HG02884 (cell line): ENCODE results near the gene CLDN7.
A peak's percentile ranks its signal among the peaks of the same experiment; 100 is the strongest.
"Not testable (repeated sequence)": the region's sequence is repeated elsewhere in the genome, so short reads cannot be mapped to it uniquely, and the experiment has no call there.

ENCODE experiments used
- ATAC-seq: cut with Tn5 transposase; IDR thresholded peaks from one replicate; pipeline ENCODE4 v1.9.1; 2021; ENCODE audit warnings: mild to moderate bottlenecking, moderate library complexity; ENCODE audit not compliant: unreplicated experiment

CLDN7 gene

GRCh38 chr17:7256766-7257456 lies 5.4 kb downstream of the CLDN7 start:
- ATAC-seq, result no peak

GRCh38 chr17:7254511-7254910 lies 7.8 kb downstream of the CLDN7 start:
- ATAC-seq, result no peak

- no peak for ATAC-seq
Observed at GRCh38 chr17:7253082-7253481, 9.2 kb downstream of the CLDN7 start.

- ATAC-seq, result peak; percentile 46
Observed at GRCh38 chr17:7252176-7253043, 9.9 kb downstream of the CLDN7 start, which contains the start of gene ELP5. ELP5 (plus strand) TSS chr17:7252215; CDS start chr17:7252551, 336 bp downstream.

- peak; percentile 75 for ATAC-seq
Observed at GRCh38 chr17:7251661-7252175, 10.6 kb downstream of the CLDN7 start, which contains the start of gene CTDNEP1. CTDNEP1 (minus strand) TSS chr17:7251734; CDS start chr17:7251296, 438 bp downstream.

- no peak for ATAC-seq
Observed at GRCh38 chr17:7250695-7251627, 11.3 kb downstream of the CLDN7 start.

- no peak for ATAC-seq
Observed at GRCh38 chr17:7249830-7250229, 12.4 kb downstream of the CLDN7 start.

- ATAC-seq, result no peak
Observed at GRCh38 chr17:7249214-7249613, 13.1 kb downstream of the CLDN7 start.

- ATAC-seq, result no peak
Observed at GRCh38 chr17:7248796-7249195, 13.5 kb downstream of the CLDN7 start.

GRCh38 chr17:7246779-7247178 lies 15.5 kb downstream of the CLDN7 start:
- no peak for ATAC-seq

GRCh38 chr17:7243838-7244237 lies 18.4 kb downstream of the CLDN7 start:
- not testable (repeated sequence) for ATAC-seq

- ATAC-seq, result no peak
Observed at GRCh38 chr17:7243453-7243729, 18.9 kb downstream of the CLDN7 start.

- ATAC-seq, result no peak
Observed at GRCh38 chr17:7242717-7243452, 19.4 kb downstream of the CLDN7 start.

- ATAC-seq, result no peak
Observed at GRCh38 chr17:7241783-7242716, 20.2 kb downstream of the CLDN7 start, which contains the start of gene GABARAP. GABARAP (minus strand) TSS chr17:7242449; CDS start chr17:7242330, 119 bp downstream.

GRCh38 chr17:7241090-7241733 lies 21.1 kb downstream of the CLDN7 start:
- no peak for ATAC-seq

- no peak for ATAC-seq
Observed at GRCh38 chr17:7240375-7240774, 21.9 kb downstream of the CLDN7 start.

GRCh38 chr17:7239091-7240027 lies 22.9 kb downstream of the CLDN7 start, which contains the start of gene PHF23:
PHF23 (minus strand) TSS chr17:7239457; CDS start chr17:7239279, 178 bp downstream.
- ATAC-seq, result peak; percentile 47
